GM12891 (cell line): Measurements from ENCODE around the gene ATG16L2.

Experiments used
- POLR2A ChIP-seq: IDR thresholded peaks from 2 replicates; pipeline ENCODE4 v1.6.1; 2011; ENCODE audit warnings: low read depth, low read length, control low read depth
- POLR2AphosphoS5 ChIP-seq: IDR thresholded peaks from 2 replicates; pipeline ENCODE4 v1.6.1; 2011; ENCODE audit warnings: low read depth, low read length, control low read depth

DNA sequence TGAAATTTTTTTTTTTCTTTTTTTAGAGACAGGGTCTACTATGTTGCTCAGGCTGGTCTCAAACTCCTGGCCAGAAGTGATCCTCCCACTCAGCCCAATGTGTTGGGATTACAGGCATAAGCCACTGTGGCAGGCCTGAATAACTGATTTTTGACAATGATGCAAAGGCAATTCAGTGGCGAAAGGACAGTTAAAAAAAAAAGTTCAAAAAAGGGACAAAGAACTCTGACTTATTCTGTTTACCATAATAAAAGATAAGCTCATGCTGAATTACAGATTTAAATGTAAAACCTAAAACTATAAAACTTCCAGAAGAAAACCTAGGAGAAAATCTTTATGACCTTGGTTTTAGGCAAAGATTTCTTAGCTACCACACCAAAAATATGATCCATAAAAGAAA, 48.9 kb downstream of the ATG16L2 start:
- TF ChIP-seq POLR2A (no peak), POLR2AphosphoS5 (no peak)
